OCI-LY3 (cell line): ENCODE results near the gene MSI2.

ENCODE experiments used
- H2AFZ ChIP-seq: fragments of 200-600, 300-600 bp; shearing (Covaris generic); 2 replicates; pipeline ENCODE4 v1.6.0; 2014; ENCODE audit warnings: antibody characterized with exemption, low read depth, low read length
- H3K27ac ChIP-seq: fragments of 200-600, 300-600 bp; sonication (generic); 2 replicates; pipeline ENCODE4 v1.5.1; 2014; ENCODE audit warnings: mild to moderate bottlenecking, low read length, moderate library complexity, mixed read lengths
- H3K27me3 ChIP-seq: fragments of 200-600, 300-600 bp; sonication (generic); 2 replicates; pipeline ENCODE4 v1.6.1; 2014; ENCODE audit warnings: low read depth, low read length, mixed read lengths
- H3K36me3 ChIP-seq: fragments of 200-600, 300-600 bp; sonication (generic); replicated peaks from 2 replicates; pipeline ENCODE3; 2014; ENCODE audit warnings: low read depth, low read length, mixed read lengths
- H3K4me1 ChIP-seq: fragments of 300-600, 200-600 bp; sonication (generic); 2 replicates; pipeline ENCODE4 v1.6.1; 2014; ENCODE audit warnings: low read length, mixed read lengths
- H3K4me2 ChIP-seq: fragments of 200-600, 300-600 bp; sonication (generic); 2 replicates; pipeline ENCODE4 v1.6.1; 2014; ENCODE audit warnings: low read length, mixed read lengths
- H3K4me3 ChIP-seq: fragments of 300-600, 200-600 bp; sonication (generic); 2 replicates; pipeline ENCODE4 v1.5.1; 2014; ENCODE audit warnings: antibody characterized with exemption, mild to moderate bottlenecking, low read length, moderate library complexity
- H3K79me2 ChIP-seq: fragments of 300-600, 200-600 bp; shearing (Covaris generic); 2 replicates; pipeline ENCODE4 v1.6.1; 2014; ENCODE audit warnings: mild to moderate bottlenecking, low read length, mixed read lengths
- H3K9ac ChIP-seq: fragments of 300-600, 200-600 bp; shearing (Covaris generic); 2 replicates; pipeline ENCODE4 v1.6.0; 2014; ENCODE audit warnings: mild to moderate bottlenecking, low read length, moderate library complexity
- H3K9me3 ChIP-seq: fragments of 200-600, 300-600 bp; shearing (Covaris generic); 2 replicates; pipeline ENCODE4 v1.6.1; 2014; ENCODE audit warnings: low read length, mixed read lengths; ENCODE audit not compliant: insufficient read depth
- H4K20me1 ChIP-seq: fragments of 200-600, 300-600 bp; sonication (generic); 2 replicates; pipeline ENCODE4 v1.6.1; 2016; ENCODE audit warnings: low read length, mixed read lengths; ENCODE audit not compliant: insufficient read depth
- CTCF ChIP-seq: fragments of 200-600, 300-600 bp; sonication (generic); IDR thresholded peaks from 2 replicates; pipeline ENCODE4 v1.5.1; 2014; ENCODE audit warnings: antibody characterized with exemption, low read length, low read depth
- EZH2phosphoT487 ChIP-seq: fragments of 200-600 bp; shearing (Covaris generic); IDR thresholded peaks from 2 replicates; pipeline ENCODE4 v1.6.1; 2018; ENCODE audit warnings: antibody characterized with exemption, mixed run types, low read depth

MSI2 gene

GRCh38 chr17:57723427-57724025 lies 467.2 kb downstream of the MSI2 start:
- TF ChIP-seq EZH2phosphoT487 = no peak
- no peak for TF ChIP-seq CTCF
- Histone ChIP-seq H2AFZ (0 out of 2 replicates have a peak overlapping the region, but pooled peaks have one; percentile 6), H3K4me1 (peaks cover 16% of the 10 kb centered on the region), H3K27me3 (peaks cover 15% of the 10 kb centered on the region; the same call in 1 of the 2 replicates), H3K4me3 (peak overlapping the region; percentile 6), H3K9me3 (no peaks in the 10 kb centered on the region), H3K79me2 (no peaks in the 10 kb centered on the region), H3K4me2 (peak overlapping the region; percentile 63), H4K20me1 (no peaks in the 10 kb centered on the region), H3K36me3 (no peaks in the 10 kb centered on the region), H3K9ac (no peak overlapping the region), H3K27ac (no peak overlapping the region)

GRCh38 chr17:57724026-57724728 lies 467.9 kb downstream of the MSI2 start:
- Histone ChIP-seq H2AFZ (0 out of 2 replicates have a peak overlapping the region, but pooled peaks have one; percentile 6), H3K4me1 (peaks cover 16% of the 10 kb centered on the region), H3K36me3 (no peaks in the 10 kb centered on the region), H3K27ac (no peak overlapping the region), H3K79me2 (no peaks in the 10 kb centered on the region), H3K4me2 (peak overlapping the region; percentile 63), H3K9me3 (no peaks in the 10 kb centered on the region), H3K27me3 (peaks cover 10% of the 10 kb centered on the region; the same call in 1 of the 2 replicates), H4K20me1 (no peaks in the 10 kb centered on the region), H3K4me3 (peak overlapping the region; percentile 6), H3K9ac (no peak overlapping the region)
- TF ChIP-seq CTCF (no peak), EZH2phosphoT487 (no peak)

GRCh38 chr17:57724729-57725125 lies 468.4 kb downstream of the MSI2 start:
- H3K36me3 ChIP-seq = no peaks in the 10 kb centered on the region
- no peak overlapping the region for H2AFZ ChIP-seq
- no peak overlapping the region for H3K9ac ChIP-seq
- H3K4me1 ChIP-seq = peaks cover 16% of the 10 kb centered on the region
- no peaks in the 10 kb centered on the region for H3K9me3 ChIP-seq
- no peak for TF ChIP-seq CTCF
- no peak for TF ChIP-seq EZH2phosphoT487
- H4K20me1 ChIP-seq = no peaks in the 10 kb centered on the region
- H3K4me3 ChIP-seq = no peak overlapping the region
- no peak overlapping the region for H3K27ac ChIP-seq
- H3K27me3 ChIP-seq = peaks cover 10% of the 10 kb centered on the region; the same call in 1 of the 2 replicates
- H3K4me2 ChIP-seq = no peak overlapping the region
- H3K79me2 ChIP-seq = no peaks in the 10 kb centered on the region

GRCh38 chr17:57726213-57726790 lies 470.0 kb downstream of the MSI2 start:
- Histone ChIP-seq H4K20me1 (no peaks in the 10 kb centered on the region), H3K36me3 (no peaks in the 10 kb centered on the region), H3K4me2 (no peak overlapping the region), H3K27ac (no peak overlapping the region), H3K9ac (no peak overlapping the region), H3K79me2 (no peaks in the 10 kb centered on the region), H3K4me1 (peaks cover 16% of the 10 kb centered on the region), H3K27me3 (peaks cover 13% of the 10 kb centered on the region), H3K4me3 (no peak overlapping the region), H2AFZ (no peak overlapping the region), H3K9me3 (no peaks in the 10 kb centered on the region)
- TF ChIP-seq EZH2phosphoT487 (no peak), CTCF (no peak)
